Testis (tissue), 3 donors: ENCODE data around the gene REPS2. TPM values are rescaled to one million over a fixed set of nuclear protein-coding genes. Genes with fewer than 3 reads are reported as not detected.

Experiments
- DNase-seq: peaks from one replicate; pipeline ENCODE4 v3.0.0-alpha.2; 2019
- H3K27ac ChIP-seq, 2 donors: fragments of 200-600 bp; sonication (generic); one replicate each; pipeline ENCODE4 v1.5.1; 2019
- H3K27me3 ChIP-seq: fragments of 200-600 bp; sonication (generic); one replicate; pipeline ENCODE4 v1.5.1; 2019
- H3K36me3 ChIP-seq: fragments of 200-600 bp; sonication (generic); one replicate; pipeline ENCODE4 v1.5.1; 2017; ENCODE audit warnings: low read depth; ENCODE audit errors: missing control alignments
- H3K4me1 ChIP-seq: fragments of 200-600 bp; sonication (generic); one replicate; pipeline ENCODE4 v1.5.1; 2019
- H3K4me3 ChIP-seq, 2 donors: fragments of 200-600 bp; sonication (generic); one replicate each; pipeline ENCODE4 v1.5.1; 2017 to 2019
- H3K9me3 ChIP-seq: fragments of 200-600 bp; sonication (generic); one replicate; pipeline ENCODE4 v1.5.1; 2017
- CTCF ChIP-seq, 3 experiments: fragments of 450-650 bp in 2 of 3; fragments of 200-600 bp in 1 of 3; sonication (generic) in 1 of 3; IDR thresholded peaks; one replicate each; pipeline ENCODE4 v1.5.1; 2016 to 2019; ENCODE audit warnings: antibody characterized with exemption in 3 of 3, mild to moderate bottlenecking in 2 of 3, moderate library complexity in 1 of 3
- POLR2A ChIP-seq: fragments of 450-650 bp; IDR thresholded peaks from one replicate; pipeline ENCODE4 v1.6.1; 2017; ENCODE audit warnings: antibody characterized with exemption, mild to moderate bottlenecking, moderate library complexity
- WGBS, 2 donors: methylation state at CpG; one replicate each; pipeline ENCODE4 v1.1.5; 2018; 5-methylcytosine and 5-hydroxymethylcytosine counted together
- intact Hi-C: fragments of 100-400 bp; cut with DNase I; formaldehyde crosslinking; loops from one replicate; pipeline ENCODE4 v1.15.1; 2023; ENCODE audit warnings: low total_unique reads
- polyA plus RNA-seq: library from polyadenylated mRNA; stranded (reverse); fragments of 350-450 nt; fragmentation: Illumina TruSeq; extraction: RNeasy Lipid Tissue Mini Kit (QIAGEN cat#74804); gene quantifications from one replicate; pipeline ENCODE4 v1.2.3, GENCODE V29; 2014; ENCODE audit warnings: low read depth, low replicate concordance; ENCODE audit not compliant: insufficient read depth
- total RNA-seq, 2 donors: library from RNA; depleted of rRNA; stranded (reverse); fragments of >200 nt; gene quantifications; one replicate each; pipeline ENCODE4 v1.2.3, GENCODE V29; 2016

REPS2 gene
- total and polyA plus RNA-seq, 3 donors from 2014 or later: 6.7 to 19.6 (median 13.2) TPM

- Histone ChIP-seq H3K4me3 (no peak overlapping the region), H3K27me3 (no peaks in the 10 kb centered on the region), H3K27ac (no peak overlapping the region), H3K4me1 (no peaks in the 10 kb centered on the region), H3K9me3 (no peaks in the 10 kb centered on the region), H3K36me3 (no peaks in the 10 kb centered on the region)
- TF ChIP-seq CTCF (IDR thresholded peaks at IDR 0.05) (no peak), POLR2A (no peak)
- intact Hi-C loops: no loop called here
- 88 to 100% methylated on average over 3 of the region's 3 CpGs for WGBS, 2 donors
- no peak for DNase-seq
Observed at GRCh38 chrX:16934185-16934584, 12.3 kb upstream of the REPS2 start.

GRCh38 chrX:16946971-16947562, 609 bp downstream of the REPS2 start:
- DNase-seq: peak; percentile 19
- TF ChIP-seq POLR2A (no peak), CTCF (IDR thresholded peaks at IDR 0.05) (no peak)
- no peaks in the 10 kb centered on the region for H3K36me3 ChIP-seq
- H3K27ac ChIP-seq: peak overlapping the region; percentile 24 to 53
- H3K4me1 ChIP-seq: no peaks in the 10 kb centered on the region
- 0% methylated on average over 1 to 13 of the region's 43 CpGs for WGBS, 2 donors
- intact Hi-C loops: no loop called here
- no peaks in the 10 kb centered on the region for H3K9me3 ChIP-seq
- H3K4me3 ChIP-seq: peak overlapping the region; percentile 57 to 63
- no peaks in the 10 kb centered on the region for H3K27me3 ChIP-seq

- Histone ChIP-seq H3K9me3 (no peaks in the 10 kb centered on the region), H3K4me1 (no peaks in the 10 kb centered on the region), H3K27me3 (no peaks in the 10 kb centered on the region), H3K4me3 (no peak overlapping the region), H3K27ac (no peak overlapping the region), H3K36me3 (no peaks in the 10 kb centered on the region)
- no peak for DNase-seq
- intact Hi-C loops: no loop called here
- no peak for TF ChIP-seq CTCF (IDR thresholded peaks at IDR 0.05)
- TF ChIP-seq POLR2A: no peak
- 84 to 93% methylated on average over 4 of the region's 4 CpGs for WGBS, 2 donors
Observed at GRCh38 chrX:16950423-16950822, 4.0 kb downstream of the REPS2 start.

GRCh38 chrX:16953606-16954211, 7.3 kb downstream of the REPS2 start:
- Histone ChIP-seq H3K4me1 (peaks cover 2% of the 10 kb centered on the region), H3K27me3 (no peaks in the 10 kb centered on the region), H3K27ac (no peak overlapping the region), H3K4me3 (no peak overlapping the region), H3K9me3 (no peaks in the 10 kb centered on the region), H3K36me3 (no peaks in the 10 kb centered on the region)
- intact Hi-C loops: no loop called here
- no peak for TF ChIP-seq POLR2A
- TF ChIP-seq CTCF (IDR thresholded peaks at IDR 0.05): no peak
- no peak for DNase-seq
- WGBS, 2 donors: 72 to 80% methylated on average over 7 of the region's 7 CpGs

GRCh38 chrX:16957751-16958150, 11.3 kb downstream of the REPS2 start:
- DNase-seq: no peak
- no peaks in the 10 kb centered on the region for H3K36me3 ChIP-seq
- intact Hi-C loops: no loop called here
- 58 to 75% methylated on average over 3 of the region's 3 CpGs for WGBS, 2 donors
- no peaks in the 10 kb centered on the region for H3K27me3 ChIP-seq
- TF ChIP-seq POLR2A (no peak), CTCF (IDR thresholded peaks at IDR 0.05) (no peak)
- H3K27ac ChIP-seq: no peak overlapping the region
- no peaks in the 10 kb centered on the region for H3K9me3 ChIP-seq
- H3K4me1 ChIP-seq: peaks cover 2% of the 10 kb centered on the region
- H3K4me3 ChIP-seq: no peak overlapping the region
